NCI-H1417 (cell line): ENCODE data around the gene SULF2.

Source experiments
- DNase-seq, 3 experiments: peaks; one replicate each; lab custom pipeline; 2025; lab: John Stamatoyannopoulos, UW

SULF2 gene

DNA sequence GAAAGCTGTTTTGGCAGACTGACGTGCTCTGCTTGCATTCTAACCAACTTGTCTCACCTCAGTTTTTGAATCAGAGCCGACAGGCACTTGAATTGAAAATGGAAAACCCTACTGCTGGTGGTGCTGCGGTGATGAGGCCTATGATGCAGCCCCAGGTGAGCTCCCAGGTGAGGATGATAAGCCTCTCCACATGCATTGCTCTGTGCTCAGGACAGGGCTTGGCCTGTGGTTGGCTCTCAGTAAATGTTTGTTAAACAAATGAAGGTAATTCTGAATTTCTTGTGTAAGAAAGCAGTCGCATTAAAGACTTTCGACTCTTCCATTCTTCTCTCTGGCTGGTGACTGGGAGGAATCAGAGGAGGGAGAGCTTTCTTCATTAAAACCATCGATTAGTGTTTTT, 136.3 kb downstream of the SULF2 start:
- DNase-seq = no peak

DNA sequence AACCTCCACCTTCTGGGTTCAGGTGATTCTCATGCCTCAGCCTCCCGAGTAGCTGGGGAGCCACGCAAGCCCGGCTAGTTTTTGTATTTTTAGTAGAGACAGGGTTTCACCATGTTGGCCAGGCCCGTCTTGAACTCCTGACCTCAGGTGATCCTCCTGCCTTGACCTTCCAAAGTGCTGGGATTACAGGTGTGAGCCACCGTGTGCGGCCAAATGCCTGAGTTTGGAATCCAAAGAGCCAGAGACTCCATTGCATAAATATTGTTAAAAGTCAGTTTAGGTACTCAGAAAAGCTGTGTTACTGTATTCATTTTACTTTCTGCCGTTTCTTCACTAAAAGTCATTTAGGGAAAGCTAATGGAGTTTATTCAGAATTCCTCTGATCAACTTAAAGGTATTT, 137.3 kb downstream of the SULF2 start:
- DNase-seq = no peak

DNA sequence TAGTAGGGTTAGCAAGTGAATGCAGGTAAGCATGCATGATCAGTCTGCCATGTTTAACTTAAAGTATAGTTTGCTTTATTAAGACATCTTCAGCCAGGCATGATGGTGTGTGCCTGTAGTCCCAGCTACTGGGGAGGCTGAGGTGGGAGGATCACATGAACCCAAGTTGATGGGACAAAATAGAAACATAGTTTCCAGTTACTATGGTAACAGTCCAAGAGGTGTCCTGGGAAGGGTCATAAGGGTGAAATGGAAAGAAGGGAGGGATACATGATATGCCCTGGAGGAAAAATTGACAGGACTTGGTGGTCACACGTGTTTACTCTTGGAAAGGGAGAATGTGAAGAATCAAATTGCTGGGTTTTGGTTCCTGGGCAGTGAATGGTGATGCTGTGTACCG, 139.6 kb downstream of the SULF2 start:
- DNase-seq = no peak

DNA sequence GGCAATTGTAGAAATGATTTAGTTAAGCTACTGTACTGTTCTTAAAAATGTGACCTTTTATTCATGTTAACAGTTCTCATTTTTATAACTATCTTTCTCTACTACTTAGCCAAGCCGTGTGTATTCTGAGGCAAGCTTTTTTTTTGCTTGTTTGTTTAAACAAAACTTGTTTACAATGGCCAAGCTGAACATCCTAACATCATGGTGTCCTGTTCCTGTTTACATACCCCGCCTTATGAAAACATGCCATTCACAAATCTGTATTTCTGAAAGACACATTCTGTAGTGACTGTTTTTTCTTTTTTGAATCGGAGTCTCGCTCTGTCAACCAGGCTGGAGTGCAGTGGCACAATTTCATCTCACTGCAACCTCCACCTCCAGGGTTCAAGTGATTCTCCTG, 142.7 kb downstream of the SULF2 start:
- DNase-seq = no peak

DNA sequence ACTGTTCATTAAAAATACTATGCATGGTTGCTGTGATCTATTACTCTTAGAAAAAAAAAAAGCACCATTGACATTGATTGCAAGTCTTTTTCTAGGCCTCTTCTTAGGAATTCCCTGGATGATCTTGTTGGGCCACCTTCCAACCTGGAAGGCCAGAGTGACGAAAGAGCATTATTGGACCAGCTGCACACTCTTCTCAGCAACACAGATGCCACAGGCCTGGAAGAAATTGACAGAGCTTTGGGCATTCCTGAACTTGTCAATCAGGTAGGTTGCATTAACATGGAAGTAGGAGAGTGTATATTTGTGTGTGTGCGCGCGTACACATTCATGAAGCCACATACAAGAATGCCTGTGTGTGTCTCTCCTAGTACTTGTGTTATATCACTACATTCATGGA, 143.2 kb downstream of the SULF2 start:
- DNase-seq = no peak

DNA sequence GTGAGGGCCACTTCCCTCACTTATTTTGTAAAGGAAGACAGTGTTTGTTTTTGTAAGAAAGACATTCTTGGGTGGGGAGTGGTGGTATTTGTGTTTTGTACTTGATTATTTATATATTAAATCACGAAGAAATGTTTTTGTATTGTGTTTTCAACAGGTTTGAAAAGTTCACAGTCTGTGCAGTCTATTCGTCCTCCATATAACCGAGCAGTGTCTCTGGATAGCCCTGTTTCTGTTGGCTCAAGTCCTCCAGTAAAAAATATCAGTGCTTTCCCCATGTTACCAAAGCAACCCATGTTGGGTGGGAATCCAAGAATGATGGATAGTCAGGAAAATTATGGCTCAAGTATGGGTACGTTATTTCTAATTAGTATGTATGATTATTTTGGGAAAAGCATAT, 146.4 kb downstream of the SULF2 start:
- no peak for DNase-seq

DNA sequence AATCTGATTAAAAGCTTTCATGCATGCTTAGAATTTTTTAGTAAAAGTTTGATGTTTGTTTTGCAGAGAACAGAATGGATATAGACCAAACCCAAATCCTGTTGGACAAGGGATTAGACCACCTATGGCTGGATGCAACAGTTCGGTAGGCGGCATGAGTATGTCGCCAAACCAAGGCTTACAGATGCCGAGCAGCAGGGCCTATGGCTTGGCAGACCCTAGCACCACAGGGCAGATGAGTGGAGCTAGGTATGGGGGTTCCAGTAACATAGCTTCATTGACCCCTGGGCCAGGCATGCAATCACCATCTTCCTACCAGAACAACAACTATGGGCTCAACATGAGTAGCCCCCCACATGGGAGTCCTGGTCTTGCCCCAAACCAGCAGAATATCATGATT, 150.0 kb downstream of the SULF2 start:
- DNase-seq = no peak

DNA sequence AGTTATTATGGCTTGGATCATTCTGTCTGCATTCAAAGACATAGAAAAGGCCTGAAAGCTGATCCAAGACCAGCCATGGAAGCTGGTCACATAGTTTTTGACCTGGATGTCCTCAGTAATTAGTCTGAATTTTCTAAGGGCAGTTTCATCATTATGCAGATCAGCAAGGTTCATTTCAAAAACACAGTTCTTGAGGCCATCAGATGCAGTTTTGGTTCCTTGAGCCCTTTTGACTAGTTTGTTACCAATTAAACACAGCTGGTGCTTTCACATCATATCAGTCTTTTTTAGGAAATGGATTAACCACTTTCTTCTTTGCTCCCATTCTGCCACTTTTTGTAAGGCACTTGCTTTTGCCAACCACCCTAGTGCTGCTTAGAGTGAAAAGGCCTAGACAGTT, 154.2 kb downstream of the SULF2 start:
- DNase-seq = no peak

DNA sequence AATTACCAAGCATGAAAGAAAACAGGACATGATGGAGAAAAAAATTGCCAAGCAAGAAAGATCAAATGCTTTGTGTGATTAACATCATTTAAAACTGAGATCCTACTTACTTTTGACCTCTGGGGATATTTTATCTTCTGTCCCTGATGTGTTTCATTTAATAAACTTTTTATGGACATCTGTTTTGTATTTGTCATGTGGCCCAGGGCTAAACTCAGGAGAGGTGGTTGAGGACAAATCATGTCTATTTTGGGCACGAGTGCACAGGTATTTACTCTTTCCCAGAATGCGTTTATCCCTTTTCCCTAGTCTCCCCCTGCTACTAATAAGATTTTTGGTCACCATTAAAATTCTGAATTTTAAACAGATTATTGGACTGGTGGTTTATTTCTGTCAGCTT, 155.4 kb downstream of the SULF2 start:
- DNase-seq = no peak

DNA sequence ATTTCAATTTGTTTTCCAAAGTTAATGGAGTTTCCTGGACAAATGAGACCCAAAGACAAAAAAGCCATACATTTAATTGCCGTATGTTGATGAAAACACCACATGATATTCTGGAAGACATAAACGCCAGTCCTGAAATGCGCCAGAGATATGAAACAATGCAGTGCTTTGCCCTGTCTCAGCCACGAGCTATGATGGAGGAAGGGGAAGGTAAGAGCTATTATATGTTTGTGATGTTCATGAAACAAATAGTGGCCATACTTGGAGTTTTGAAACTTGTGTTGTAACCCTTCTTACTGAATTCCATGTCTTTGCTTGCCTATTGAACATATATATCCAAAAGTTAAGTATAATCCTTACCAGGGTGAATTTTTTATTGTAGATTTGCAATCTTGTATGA, 157.7 kb downstream of the SULF2 start:
- DNase-seq = no peak

DNA sequence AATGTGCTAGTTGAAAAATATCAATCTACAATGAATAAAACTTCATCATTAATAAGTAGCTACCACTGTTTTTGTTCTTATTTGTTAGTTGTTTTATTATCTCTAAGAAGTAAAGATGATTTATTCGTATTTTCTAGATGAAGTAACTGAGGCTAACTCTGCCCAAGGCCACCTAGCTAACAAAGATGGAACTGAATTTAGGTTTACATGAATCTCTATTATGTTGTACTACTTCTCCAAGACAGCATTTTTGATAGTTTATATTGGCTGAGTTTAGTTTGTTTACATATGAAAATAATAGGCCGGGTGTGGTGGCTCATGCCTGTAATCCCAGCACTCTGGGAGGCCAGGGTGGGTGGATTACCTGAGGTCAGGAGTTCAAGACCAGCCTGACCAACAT, 162.1 kb downstream of the SULF2 start:
- DNase-seq = no peak

DNA sequence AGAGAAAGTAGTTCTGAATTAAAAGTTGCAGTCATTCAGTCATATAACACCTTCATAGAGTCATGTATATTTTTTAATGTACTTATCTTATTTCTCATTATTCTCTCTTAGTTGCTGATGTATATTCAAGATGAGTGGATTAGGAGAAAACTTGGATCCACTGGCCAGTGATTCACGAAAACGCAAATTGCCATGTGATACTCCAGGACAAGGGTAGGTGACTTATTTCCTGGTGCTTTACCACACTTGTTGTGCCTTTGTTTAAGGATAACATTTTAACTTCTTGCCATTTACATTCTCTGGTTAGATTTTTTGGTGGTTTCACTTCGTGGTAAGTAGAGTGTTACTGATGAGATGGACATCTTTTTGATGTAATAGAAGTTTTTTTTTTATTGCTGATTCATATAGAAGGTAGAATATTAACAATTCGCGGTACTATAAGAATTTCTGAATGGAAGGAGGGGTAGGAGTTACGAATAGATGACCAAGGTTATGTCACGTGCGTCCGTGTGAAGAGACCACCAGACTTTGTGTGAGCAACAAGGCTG, 163.1 kb downstream of the SULF2 start:
- DNase-seq = no peak

DNA sequence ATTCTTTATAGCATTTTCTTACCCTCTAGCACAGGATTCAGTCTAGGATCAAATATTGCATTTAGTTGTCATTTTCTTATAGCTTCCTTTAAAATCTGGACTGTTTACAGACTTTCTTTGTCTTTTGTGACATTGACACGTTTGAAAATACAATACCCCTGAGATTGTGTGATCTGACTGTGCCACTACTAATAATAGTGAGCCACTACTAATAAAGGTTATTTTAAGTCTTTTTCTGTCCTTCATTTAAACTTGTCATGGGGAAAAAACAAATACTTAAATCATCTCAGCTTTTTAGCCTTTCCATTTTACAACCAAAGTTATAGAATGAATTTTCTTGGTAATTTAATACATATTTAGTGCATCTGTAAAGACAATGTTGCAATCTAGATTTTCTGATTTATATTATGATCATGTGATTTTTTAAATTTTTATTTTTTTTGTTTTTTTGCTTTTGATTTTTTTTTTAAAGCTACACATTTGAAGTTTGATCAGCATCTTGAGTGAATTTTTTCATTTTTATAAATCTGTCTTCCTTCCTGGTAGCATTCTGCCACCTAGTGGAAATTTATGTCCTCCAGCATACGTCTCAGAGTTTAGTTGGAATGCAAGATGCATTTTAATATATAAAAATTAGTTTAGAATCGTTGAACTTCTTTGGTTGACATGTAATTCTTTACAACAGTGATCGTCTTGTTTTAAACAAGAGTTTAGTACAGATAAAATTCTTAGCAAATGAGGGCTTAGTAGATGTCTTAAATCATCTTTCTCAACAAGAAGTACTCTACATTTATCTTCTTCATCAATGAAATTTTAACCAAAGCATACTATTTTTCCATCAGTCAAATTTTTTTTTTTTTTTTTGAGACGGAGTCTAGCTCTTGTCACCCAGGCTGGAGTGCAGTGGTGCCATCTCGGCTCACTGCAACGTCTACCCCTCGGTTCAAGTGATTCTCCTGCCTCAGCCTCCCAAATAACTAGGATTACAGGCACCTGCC, 164.2 kb downstream of the SULF2 start:
- DNase-seq = peak; percentile 28 to 75 (median 63)

DNA sequence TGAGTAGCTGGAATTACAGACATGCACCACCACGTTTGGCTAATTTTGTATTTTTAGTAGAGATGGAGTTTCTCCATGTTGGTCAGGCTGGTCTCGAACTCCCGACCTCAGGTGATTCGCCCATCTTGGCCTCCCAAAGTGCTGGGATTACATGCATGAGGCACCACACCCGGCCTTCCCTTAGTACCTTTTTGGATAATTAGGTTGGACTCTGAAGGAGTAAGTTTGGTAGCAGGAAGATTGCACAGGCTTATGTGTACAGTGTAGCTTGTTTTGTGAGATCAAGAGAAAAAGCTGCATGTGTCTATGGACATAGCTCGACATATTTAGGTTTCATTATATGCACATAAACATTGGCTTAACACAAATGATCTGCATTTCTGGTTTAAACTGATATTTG, 166.8 kb downstream of the SULF2 start:
- DNase-seq = no peak

DNA sequence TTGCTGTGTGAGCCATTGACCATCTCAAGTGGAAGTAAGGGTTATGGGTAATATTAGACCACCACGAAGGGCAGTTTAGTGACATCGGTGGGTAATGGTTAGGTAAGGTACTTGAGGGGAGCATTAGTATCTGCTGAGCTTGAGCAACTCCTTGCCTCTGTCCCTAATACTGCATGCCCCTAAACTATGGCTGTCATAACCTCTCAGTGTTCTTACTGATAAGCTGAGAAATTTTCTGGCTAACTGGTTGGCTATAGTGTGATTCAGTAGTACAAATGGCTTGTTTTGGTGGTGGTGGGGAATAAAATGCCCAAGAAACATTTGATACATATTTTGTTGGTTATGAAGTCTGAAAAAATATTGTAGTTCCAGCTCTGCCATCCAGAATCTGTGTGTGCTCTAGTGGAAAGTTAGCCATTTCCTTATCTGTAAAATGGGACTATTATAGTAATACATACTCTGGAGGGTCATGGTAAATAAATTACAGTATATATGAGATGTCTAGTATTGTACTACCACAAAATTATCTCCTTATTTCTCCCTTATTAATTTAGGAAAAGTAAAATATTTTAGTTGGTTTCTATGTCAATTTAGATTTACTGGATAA, 170.5 kb downstream of the SULF2 start:
- no peak for DNase-seq

DNA sequence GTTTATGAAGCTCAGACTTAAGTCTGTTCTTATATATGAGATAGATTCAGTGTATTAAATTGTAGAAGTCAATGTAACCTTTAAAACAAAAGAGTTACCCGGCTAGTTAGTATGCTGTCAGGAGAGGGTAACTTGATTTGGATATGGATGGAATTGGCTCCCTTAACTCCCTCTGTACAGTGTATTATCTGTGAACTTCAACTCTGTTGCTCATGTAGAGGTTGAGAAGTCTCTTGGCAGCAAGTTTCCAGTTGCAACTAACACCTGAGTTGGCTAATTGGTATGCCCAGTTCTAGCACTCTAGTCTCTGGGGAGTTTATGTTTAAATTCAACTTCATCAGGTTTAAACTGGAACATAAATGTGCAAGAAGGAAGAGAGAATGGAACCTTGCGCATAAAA, 172.6 kb downstream of the SULF2 start:
- DNase-seq = no peak

DNA sequence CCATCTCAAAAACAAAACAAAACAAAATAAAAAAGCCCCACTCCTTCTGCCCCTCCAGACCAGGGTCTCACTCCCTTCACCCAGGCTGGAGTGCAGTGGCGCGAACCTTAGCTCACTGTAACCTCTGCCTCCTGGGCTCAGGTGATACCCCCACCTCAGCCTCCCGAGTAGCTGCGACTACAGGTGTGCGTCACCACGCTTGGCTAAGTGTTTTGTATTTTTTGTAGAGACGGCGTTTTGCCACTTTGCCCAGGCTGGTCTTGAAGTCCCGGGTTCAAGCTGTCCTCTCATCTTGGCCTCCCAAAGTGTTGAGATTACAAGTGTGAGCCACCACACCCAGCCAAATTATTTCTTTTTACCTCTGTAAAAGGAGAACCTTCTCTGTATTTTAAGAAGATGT, 173.5 kb downstream of the SULF2 start:
- DNase-seq = no peak

DNA sequence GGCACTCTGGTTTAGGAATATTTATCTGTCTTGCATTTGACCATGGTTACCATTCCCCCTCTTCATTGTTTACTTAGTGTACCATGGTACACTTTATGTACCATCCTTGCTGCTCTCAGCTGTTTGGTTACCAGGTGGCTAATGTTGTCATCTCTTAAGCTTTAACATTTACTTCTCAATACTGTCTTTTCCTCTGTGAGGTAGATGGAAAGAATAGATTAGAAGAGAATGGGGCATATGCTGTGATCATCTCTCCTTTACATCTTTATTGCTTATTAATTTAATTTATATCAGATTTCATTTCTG, 174.4 kb downstream of the SULF2 start:
- no peak for DNase-seq

DNA sequence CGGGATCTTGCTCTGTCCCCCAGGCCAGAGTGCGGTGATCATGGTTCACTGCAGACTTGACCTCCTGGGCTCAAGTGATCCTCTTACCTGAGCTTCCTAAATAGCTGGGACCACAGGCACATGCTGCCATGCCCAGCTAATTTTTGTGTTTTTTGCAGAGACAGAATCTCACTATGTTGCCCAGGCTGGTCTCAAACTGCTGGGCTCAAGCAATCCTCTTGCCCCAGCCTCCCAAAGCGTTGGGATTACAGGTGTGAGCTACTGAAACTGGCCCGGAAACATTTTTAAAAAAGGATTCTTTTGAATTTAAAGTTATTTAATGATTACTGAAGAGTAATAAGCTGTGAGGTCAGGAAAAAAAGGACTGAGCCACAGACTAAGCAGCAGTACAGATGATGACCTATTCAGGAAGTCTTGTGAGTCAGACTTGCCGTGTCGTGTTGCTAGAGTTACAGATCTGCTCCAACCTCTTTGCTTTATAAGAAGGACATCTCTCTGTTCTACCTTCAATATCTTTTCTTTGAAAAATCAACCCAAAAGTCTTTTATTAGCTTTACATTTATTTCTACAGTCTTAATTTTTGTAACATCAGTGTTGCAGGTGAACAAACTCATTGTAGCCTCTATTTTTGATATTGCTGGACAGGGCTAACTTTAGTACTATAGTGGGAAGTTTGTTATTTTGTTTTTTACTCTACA, 174.9 kb downstream of the SULF2 start:
- DNase-seq = no peak

DNA sequence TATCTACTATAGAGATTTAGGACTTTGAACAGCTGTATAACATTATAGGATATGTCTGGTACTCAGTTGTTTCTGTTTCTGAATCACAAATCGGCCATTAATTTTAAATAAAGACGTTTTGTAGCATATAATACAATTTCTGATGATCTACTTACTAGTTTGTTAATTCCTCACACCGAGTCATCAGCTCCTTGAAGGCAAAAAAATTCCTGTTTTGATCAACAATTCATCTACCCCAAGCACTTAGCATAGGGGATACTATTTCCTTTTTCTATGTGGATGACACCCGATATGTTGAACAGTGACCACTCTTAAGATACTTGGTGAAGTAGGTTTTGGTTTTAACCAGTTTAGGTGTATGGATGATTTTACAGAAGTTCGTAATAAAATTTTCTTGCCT, 176.3 kb downstream of the SULF2 start:
- DNase-seq = no peak
